ENCODE measurements around the gene TTBK1. TPM values are rescaled to one million over a fixed set of nuclear protein-coding genes. Genes with fewer than 3 reads are reported as not detected.

TTBK1 gene
- total and polyA plus RNA-seq, 2 donors (not counting 1 experiment from before 2014, with no cell fraction given), result 0.07 TPM; not detected in 1

DNA sequence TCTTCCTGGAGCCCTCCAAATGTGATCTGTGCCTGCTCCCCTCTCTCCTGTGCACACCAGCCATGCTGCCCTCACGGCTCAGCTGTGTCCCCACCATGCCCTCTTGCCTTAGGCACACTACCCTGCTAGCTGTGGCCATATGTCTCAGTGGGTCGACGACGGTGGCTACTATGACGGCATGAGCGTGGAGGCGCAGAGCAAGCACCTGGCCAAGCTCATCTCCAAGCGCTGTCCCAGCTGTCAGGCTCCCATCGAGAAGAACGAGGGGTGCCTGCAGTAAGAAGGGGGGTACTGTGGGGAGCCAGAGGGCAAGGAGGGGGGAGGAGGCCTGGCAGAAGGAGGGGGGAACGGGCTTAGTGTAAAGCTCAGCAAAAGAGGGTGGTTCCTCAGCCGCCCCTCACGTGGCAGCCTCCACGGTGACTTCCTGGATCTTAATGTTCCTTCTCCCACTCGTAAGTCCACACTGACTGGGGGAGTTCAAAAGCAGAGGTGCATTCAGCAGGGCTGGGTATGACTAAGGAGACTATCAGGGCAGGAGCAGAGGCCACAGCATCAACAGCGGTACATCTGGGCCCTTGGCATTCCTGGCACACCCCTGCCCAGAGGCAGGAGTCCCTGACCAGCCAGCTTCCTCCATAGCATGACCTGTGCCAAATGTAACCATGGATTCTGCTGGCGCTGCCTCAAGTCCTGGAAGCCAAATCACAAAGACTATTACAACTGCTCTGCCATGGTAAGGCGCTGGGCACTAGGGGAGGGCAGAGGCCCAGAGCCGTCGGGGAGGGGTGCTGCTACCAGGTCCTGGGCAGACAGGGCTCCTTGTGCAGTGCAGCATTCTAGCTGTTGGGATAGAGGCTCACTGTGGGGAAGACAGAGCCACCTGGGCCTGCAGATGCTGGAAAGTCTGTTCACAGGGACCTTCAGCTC is 22.0 kb upstream of the TTBK1 start:
- Histone ChIP-seq H3K79me2 (ENCODE audit: control insufficient read depth, insufficient read depth, low read length) (peaks cover 42% of the 10 kb centered on the region), H4K20me1 (ENCODE audit: control insufficient read depth, insufficient read depth, low read length, poor library complexity, severe bottlenecking) (no peaks in the 10 kb centered on the region), H3K36me3 (replicated peaks in 1 of 2; ENCODE audit: control extremely low read depth in 1 of 2, control insufficient read depth in 1 of 2, extremely low read depth in 1 of 2, insufficient read depth in 2 of 2, low read length in 1 of 2) (peaks cover 0 to 41% of the 10 kb centered on the region in 2 experiments), H3K27ac (ENCODE audit: low read length in 2 of 2) (peak overlapping the region in 1 of 2 donors; percentile 99), H3K4me2 (replicated peaks; ENCODE audit: low read depth, low read length, poor library complexity, severe bottlenecking) (no peak overlapping the region), H3K9me3 (ENCODE audit: control extremely low read depth in 1 of 3, control insufficient read depth in 2 of 3, insufficient read depth in 1 of 3, low read length in 2 of 3) (no peaks in the 10 kb centered on the region), H3K27me3 (replicated peaks in 1 of 4; ENCODE audit: control extremely low read depth in 1 of 4, control insufficient read depth in 3 of 4, insufficient read depth in 4 of 4, low read length in 3 of 4) (no peaks in the 10 kb centered on the region), H3K9ac (ENCODE audit: low read length) (no peak overlapping the region), H3K4me3 (ENCODE audit: control extremely low read depth in 1 of 5, extremely low read depth in 1 of 5, insufficient read depth in 1 of 5, low read depth in 2 of 5, low read length in 4 of 5) (no peak overlapping the region), H2AFZ (ENCODE audit: insufficient read depth, low read depth, low read length, poor library complexity, severe bottlenecking) (no peak overlapping the region), H3K4me1 (ENCODE audit: control insufficient read depth in 2 of 2, insufficient read depth in 2 of 2, low read length in 2 of 2) (peaks cover 32 to 42% of the 10 kb centered on the region in 2 donors)
- WGBS (ENCODE audit: insufficient coverage), result 93% methylated on average over 19 of the region's 20 CpGs
- ATAC-seq (ENCODE audit: low read depth) (no peak), DNase-seq (no peak)
- Mint-ChIP-seq H3K27me3 (no peaks in the 10 kb centered on the region), H3K27ac (peak overlapping the region; percentile 74), H3K4me1 (peaks cover 36% of the 10 kb centered on the region), H3K4me3 (no peak overlapping the region), H3K9me3 (ENCODE audit: insufficient read depth) (no peaks in the 10 kb centered on the region)
- intact Hi-C loops (cut with micrococcal nuclease), result loop anchor here (10.0 kb wide), 1 partner anchor 403 kb away; the partner anchor contains the start of gene GTPBP2
- ChIA-PET CTCF (interaction anchor here (0.6 to 1.2 kb wide), 4 partner anchors 9 to 1166 kb away, joined by 3 to 4 read pairs (median 3); partner anchors contain the start of gene CDC5L), POLR2A (no interaction called here)
- TF ChIP-seq EZH2 (IDR thresholded peaks at IDR 0.05; ENCODE audit: borderline replicate concordance, insufficient read depth, low read depth, low read length, poor library complexity, severe bottlenecking), result no peak
- TF ChIP-seq, protein P1, sequence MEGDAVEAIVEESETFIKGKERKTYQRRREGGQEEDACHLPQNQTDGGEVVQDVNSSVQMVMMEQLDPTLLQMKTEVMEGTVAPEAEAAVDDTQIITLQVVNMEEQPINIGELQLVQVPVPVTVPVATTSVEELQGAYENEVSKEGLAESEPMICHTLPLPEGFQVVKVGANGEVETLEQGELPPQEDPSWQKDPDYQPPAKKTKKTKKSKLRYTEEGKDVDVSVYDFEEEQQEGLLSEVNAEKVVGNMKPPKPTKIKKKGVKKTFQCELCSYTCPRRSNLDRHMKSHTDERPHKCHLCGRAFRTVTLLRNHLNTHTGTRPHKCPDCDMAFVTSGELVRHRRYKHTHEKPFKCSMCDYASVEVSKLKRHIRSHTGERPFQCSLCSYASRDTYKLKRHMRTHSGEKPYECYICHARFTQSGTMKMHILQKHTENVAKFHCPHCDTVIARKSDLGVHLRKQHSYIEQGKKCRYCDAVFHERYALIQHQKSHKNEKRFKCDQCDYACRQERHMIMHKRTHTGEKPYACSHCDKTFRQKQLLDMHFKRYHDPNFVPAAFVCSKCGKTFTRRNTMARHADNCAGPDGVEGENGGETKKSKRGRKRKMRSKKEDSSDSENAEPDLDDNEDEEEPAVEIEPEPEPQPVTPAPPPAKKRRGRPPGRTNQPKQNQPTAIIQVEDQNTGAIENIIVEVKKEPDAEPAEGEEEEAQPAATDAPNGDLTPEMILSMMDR (IDR thresholded peaks at IDR 0.05), result no peak

All from B cell (primary cell).